H9 (cell line): ENCODE results near the gene COP1. TPM values are rescaled to one million over a fixed set of nuclear protein-coding genes. Genes with fewer than 3 reads are reported as not detected.

Experiments
- DNase-seq: peaks from one replicate; pipeline ENCODE4 v3.0.0-alpha.2; 2017
- H2AFZ ChIP-seq: one replicate; pipeline ENCODE4 v1.6.1; 2013; ENCODE audit warnings: mild to moderate bottlenecking, low read length, control low read depth, moderate library complexity
- H2AK5ac ChIP-seq: 2 replicates; pipeline ENCODE4 v1.6.1; 2013; ENCODE audit warnings: low read length, control low read depth, mixed read lengths; ENCODE audit not compliant: insufficient read length
- H2BK120ac ChIP-seq: one replicate; pipeline ENCODE4 v1.6.1; 2013; ENCODE audit warnings: low read depth, mild to moderate bottlenecking, low read length, control low read depth, inconsistent platforms; ENCODE audit not compliant: poor library complexity, severe bottlenecking
- H2BK12ac ChIP-seq: 2 replicates; pipeline ENCODE4 v1.6.1; 2013; ENCODE audit warnings: low read length, control low read depth, mixed read lengths, low read depth; ENCODE audit not compliant: insufficient read length
- H2BK15ac ChIP-seq: 2 replicates; pipeline ENCODE4 v1.6.1; 2013; ENCODE audit warnings: low read depth, low read length, control low read depth
- H2BK20ac ChIP-seq: one replicate; pipeline ENCODE4 v1.6.1; 2013; ENCODE audit warnings: low read depth, mild to moderate bottlenecking, low read length, control low read depth, inconsistent platforms; ENCODE audit not compliant: poor library complexity, severe bottlenecking
- H2BK5ac ChIP-seq: 2 replicates; pipeline ENCODE4 v1.6.1; 2013; ENCODE audit warnings: low read length, control low read depth, mixed read lengths; ENCODE audit not compliant: insufficient read length
- H3K14ac ChIP-seq: 2 replicates; pipeline ENCODE4 v1.6.1; 2013; ENCODE audit warnings: low read length, control low read depth; ENCODE audit not compliant: insufficient read depth
- H3K18ac ChIP-seq: 2 replicates; pipeline ENCODE4 v1.6.1; 2013; ENCODE audit warnings: low read depth, mild to moderate bottlenecking, mixed read lengths, low read length, control low read depth; ENCODE audit not compliant: insufficient read length
- H3K23ac ChIP-seq: 2 replicates; pipeline ENCODE4 v1.6.1; 2013; ENCODE audit warnings: low read length, control low read depth, mixed read lengths, low read depth; ENCODE audit not compliant: insufficient read length
- H3K23me2 ChIP-seq: 2 replicates; pipeline ENCODE4 v1.6.1; 2013; ENCODE audit warnings: low read depth, mild to moderate bottlenecking, mixed read lengths, low read length, control low read depth; ENCODE audit not compliant: insufficient read length, poor library complexity, severe bottlenecking
- H3K27ac ChIP-seq: 2 replicates; pipeline ENCODE4 v1.5.1; 2013; ENCODE audit warnings: low read length, control low read depth, mixed read lengths, low read depth; ENCODE audit not compliant: insufficient read length
- H3K27me3 ChIP-seq: 2 replicates; pipeline ENCODE4 v1.6.1; 2013; ENCODE audit warnings: low read length, control low read depth, inconsistent platforms; ENCODE audit not compliant: insufficient read depth
- H3K4ac ChIP-seq: 2 replicates; pipeline ENCODE4 v1.6.1; 2013; ENCODE audit warnings: low read depth, mild to moderate bottlenecking, control low read depth, inconsistent platforms, low read length, moderate library complexity
- H3K4me1 ChIP-seq: 2 replicates; pipeline ENCODE4 v1.6.1; 2013; ENCODE audit warnings: low read length, control low read depth, inconsistent platforms; ENCODE audit not compliant: insufficient read depth
- H3K4me2 ChIP-seq: 2 replicates; pipeline ENCODE4 v1.6.1; 2013; ENCODE audit warnings: low read length, control low read depth, mixed read lengths; ENCODE audit not compliant: insufficient read length, insufficient read depth
- H3K56ac ChIP-seq: 2 replicates; pipeline ENCODE4 v1.6.1; 2013; ENCODE audit warnings: low read depth, mild to moderate bottlenecking, mixed read lengths, low read length, control low read depth; ENCODE audit not compliant: insufficient read length
- H3K79me1 ChIP-seq: 2 replicates; pipeline ENCODE4 v1.6.1; 2013; ENCODE audit warnings: low read depth, mild to moderate bottlenecking, moderate library complexity, low read length, control low read depth, inconsistent platforms; ENCODE audit not compliant: insufficient read depth, poor library complexity, severe bottlenecking
- H3K79me2 ChIP-seq: 2 replicates; pipeline ENCODE4 v1.6.1; 2013; ENCODE audit warnings: low read length, control low read depth, inconsistent platforms; ENCODE audit not compliant: insufficient read depth
- H3K9ac ChIP-seq: 2 replicates; pipeline ENCODE4 v1.6.1; 2013; ENCODE audit warnings: low read length, control low read depth, mixed read lengths; ENCODE audit not compliant: insufficient read length; ENCODE audit errors: extremely low read depth
- H3K9me3 ChIP-seq: one replicate; pipeline ENCODE4 v1.6.1; 2013; ENCODE audit warnings: low read depth, low read length, inconsistent platforms; ENCODE audit not compliant: control insufficient read depth
- H3T11ph ChIP-seq: one replicate; pipeline ENCODE4 v1.6.1; 2013; ENCODE audit warnings: mild to moderate bottlenecking, low read length, control low read depth, inconsistent platforms
- H4K20me1 ChIP-seq: one replicate; pipeline ENCODE4 v1.6.1; 2013; ENCODE audit not compliant: control insufficient read depth, insufficient read length, insufficient read depth
- H4K5ac ChIP-seq: 2 replicates; pipeline ENCODE4 v1.6.1; 2013; ENCODE audit warnings: low read depth, mild to moderate bottlenecking, mixed read lengths, low read length, control low read depth; ENCODE audit not compliant: insufficient read length
- H4K8ac ChIP-seq: replicated peaks from 2 replicates; pipeline ENCODE4 v1.6.1; 2013; ENCODE audit warnings: low read length, control low read depth, mixed read lengths, low read depth; ENCODE audit not compliant: insufficient read length
- H4K91ac ChIP-seq: 2 replicates; pipeline ENCODE4 v1.6.1; 2013; ENCODE audit warnings: low read depth, mild to moderate bottlenecking, moderate library complexity, mixed read lengths, low read length, control low read depth; ENCODE audit not compliant: insufficient read length
- H3K27ac Mint-ChIP-seq, 3 experiments: 2 replicates in 2 of 3; 3 replicates in 1 of 3; pipeline ENCODE4 v1.8.0; 2020 to 2021; ENCODE audit warnings: mixed read lengths in 3 of 3, mild to moderate bottlenecking in 1 of 3, moderate library complexity in 1 of 3
- H3K27me3 Mint-ChIP-seq: 2 replicates; pipeline ENCODE4 v1.8.0; 2021; ENCODE audit warnings: low read depth, mild to moderate bottlenecking, moderate library complexity, mixed read lengths
- H3K36me3 Mint-ChIP-seq, 3 experiments: 2 replicates in 2 of 3; 3 replicates in 1 of 3; pipeline ENCODE4 v1.8.0; 2020 to 2021; ENCODE audit warnings: low read depth in 3 of 3, mixed read lengths in 3 of 3; ENCODE audit not compliant: insufficient read depth in 1 of 3
- H3K4me1 Mint-ChIP-seq, 2 experiments: 2 replicates each; pipeline ENCODE4 v1.8.0; 2020; ENCODE audit warnings: mixed read lengths in 2 of 2
- H3K4me3 Mint-ChIP-seq, 2 experiments: 2 replicates in 1 of 2; 3 replicates in 1 of 2; pipeline ENCODE4 v1.8.0; 2020 to 2021; ENCODE audit warnings: mild to moderate bottlenecking in 2 of 2, mixed read lengths in 2 of 2, moderate library complexity in 1 of 2
- H3K9me3 Mint-ChIP-seq, 2 experiments: 2 replicates in 1 of 2; 3 replicates in 1 of 2; pipeline ENCODE4 v1.8.0; 2020; ENCODE audit warnings: mild to moderate bottlenecking in 2 of 2, mixed read lengths in 2 of 2, moderate library complexity in 1 of 2
- CTCF ChIP-seq: fragments of 200-600 bp; sonication (generic); conservative IDR thresholded peaks from 3 replicates; pipeline ENCODE4 v1.8.0; 2021; ENCODE audit warnings: antibody characterized with exemption, mild to moderate bottlenecking
- WGBS: extraction: QIAGEN DNeasy Blood & Tissue Kit; methylation state at CpG from one replicate; pipeline ENCODE4 v1.1.7; 2013; ENCODE audit warnings: missing lambda C conversion rate, low lambda C conversion rate, mixed read lengths; ENCODE audit not compliant: insufficient read length; ENCODE audit errors: extremely low coverage; 5-methylcytosine and 5-hydroxymethylcytosine counted together
- total RNA-seq: library from RNA; stranded (reverse); gene quantifications from 2 replicates; pipeline ENCODE4 v1.2.1, GENCODE V29; 2021

COP1 gene
- total RNA-seq, 1 experiment from 2014 or later: 41.3 TPM

GRCh38 chr1:176220100-176220689 is 13.1 kb upstream of the COP1 start:
- Histone ChIP-seq H3K23me2 (no peaks in the 10 kb centered on the region), H3K4me1 (no peaks in the 10 kb centered on the region; the same call in 1 of the 2 replicates), H3K23ac (no peak overlapping the region), H2BK20ac (no peak overlapping the region), H4K8ac (no peak overlapping the region), H4K91ac (no peak overlapping the region), H4K5ac (no peak overlapping the region), H3K9ac (no peak overlapping the region), H3K4me2 (no peak overlapping the region), H3K27me3 (no peaks in the 10 kb centered on the region), H3K9me3 (no peaks in the 10 kb centered on the region), H3K79me1 (no peaks in the 10 kb centered on the region), H3K14ac (no peak overlapping the region), H2AFZ (no peak overlapping the region), H2BK15ac (no peak overlapping the region), H3K56ac (no peak overlapping the region), H2BK12ac (no peak overlapping the region), H2AK5ac (no peak overlapping the region), H3K18ac (no peak overlapping the region), H2BK120ac (no peak overlapping the region), H3T11ph (no peak overlapping the region), H3K4ac (no peak overlapping the region), H2BK5ac (no peak overlapping the region), H3K79me2 (no peaks in the 10 kb centered on the region), H3K27ac (no peak overlapping the region), H4K20me1 (no peaks in the 10 kb centered on the region)
- no peak overlapping the region for H3K27ac Mint-ChIP-seq
- H3K36me3 Mint-ChIP-seq: no peaks in the 10 kb centered on the region
- TF ChIP-seq CTCF: no peak
- H3K4me1 Mint-ChIP-seq: peaks cover 8 to 11% of the 10 kb centered on the region in 2 experiments
- DNase-seq: no peak
- no peaks in the 10 kb centered on the region; the same call in 1 of the 2 replicates for H3K27me3 Mint-ChIP-seq
- H3K9me3 Mint-ChIP-seq: no peaks in the 10 kb centered on the region
- H3K4me3 Mint-ChIP-seq: no peak overlapping the region
- WGBS: no CpG with 5 or more reads among the region's 8 CpGs
